ENCODE data around the gene HEBP2. TPM values are rescaled to one million over a fixed set of nuclear protein-coding genes. Genes with fewer than 3 reads are reported as not detected.

The HEBP2 gene
- total RNA-seq, 1 donor from 2014 or later: 53.0 TPM

DNA sequence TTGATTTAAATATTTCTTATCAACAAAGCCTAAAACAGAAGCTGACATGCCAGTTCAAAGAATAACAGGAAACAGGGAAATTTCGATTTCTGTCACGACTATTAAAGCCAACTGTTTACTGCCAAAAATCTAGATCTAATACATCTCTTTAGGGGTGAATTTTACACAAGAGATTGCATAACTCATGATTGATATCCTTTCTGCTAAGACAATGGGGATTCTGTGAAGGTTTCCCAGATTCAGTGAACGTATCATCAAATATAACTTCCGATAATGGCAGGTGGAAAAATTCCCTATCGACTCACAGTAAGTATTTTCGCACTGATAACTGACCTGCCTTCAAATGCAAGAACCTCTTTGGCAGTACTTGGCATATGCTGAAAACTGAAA is 52.4 kb downstream of the HEBP2 start:
- Mint-ChIP-seq H3K36me3 (ENCODE audit: unreplicated experiment) (no peaks in the 10 kb centered on the region), H3K27ac (ENCODE audit: unreplicated experiment) (no peak overlapping the region), H3K9me3 (ENCODE audit: unreplicated experiment) (peaks cover 1% of the 10 kb centered on the region), H3K4me1 (ENCODE audit: low read depth, unreplicated experiment) (peaks cover 2% of the 10 kb centered on the region), H3K4me3 (ENCODE audit: unreplicated experiment) (no peak overlapping the region), H3K27me3 (ENCODE audit: unreplicated experiment) (peaks cover 3% of the 10 kb centered on the region)
- TF ChIP-seq, protein P1, sequence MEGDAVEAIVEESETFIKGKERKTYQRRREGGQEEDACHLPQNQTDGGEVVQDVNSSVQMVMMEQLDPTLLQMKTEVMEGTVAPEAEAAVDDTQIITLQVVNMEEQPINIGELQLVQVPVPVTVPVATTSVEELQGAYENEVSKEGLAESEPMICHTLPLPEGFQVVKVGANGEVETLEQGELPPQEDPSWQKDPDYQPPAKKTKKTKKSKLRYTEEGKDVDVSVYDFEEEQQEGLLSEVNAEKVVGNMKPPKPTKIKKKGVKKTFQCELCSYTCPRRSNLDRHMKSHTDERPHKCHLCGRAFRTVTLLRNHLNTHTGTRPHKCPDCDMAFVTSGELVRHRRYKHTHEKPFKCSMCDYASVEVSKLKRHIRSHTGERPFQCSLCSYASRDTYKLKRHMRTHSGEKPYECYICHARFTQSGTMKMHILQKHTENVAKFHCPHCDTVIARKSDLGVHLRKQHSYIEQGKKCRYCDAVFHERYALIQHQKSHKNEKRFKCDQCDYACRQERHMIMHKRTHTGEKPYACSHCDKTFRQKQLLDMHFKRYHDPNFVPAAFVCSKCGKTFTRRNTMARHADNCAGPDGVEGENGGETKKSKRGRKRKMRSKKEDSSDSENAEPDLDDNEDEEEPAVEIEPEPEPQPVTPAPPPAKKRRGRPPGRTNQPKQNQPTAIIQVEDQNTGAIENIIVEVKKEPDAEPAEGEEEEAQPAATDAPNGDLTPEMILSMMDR (IDR thresholded peaks at IDR 0.05; ENCODE audit: partially characterized antibody, unreplicated experiment): no peak
- DNase-seq: no peak

DNA sequence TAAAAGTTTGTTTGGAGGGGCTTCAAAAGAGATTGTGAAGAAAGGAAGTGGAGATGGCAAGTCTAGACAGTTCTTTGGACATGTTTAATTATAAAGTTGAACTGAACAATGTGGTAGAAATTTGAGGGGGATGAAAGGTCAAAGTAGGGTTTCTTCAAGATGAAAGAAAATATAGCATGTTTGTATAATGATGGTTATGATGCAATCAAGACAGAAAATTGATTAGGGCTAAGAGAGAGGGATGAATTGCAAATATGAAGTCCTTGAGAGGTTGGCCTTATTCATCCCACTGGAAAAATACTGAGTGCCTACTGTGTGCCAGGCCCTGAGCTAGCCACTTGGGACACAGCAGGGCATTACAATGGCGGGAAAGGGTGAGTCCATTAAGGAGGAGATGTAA is 57.6 kb downstream of the HEBP2 start:
- no peak overlapping the region for H3K27ac Mint-ChIP-seq (ENCODE audit: unreplicated experiment)
- H3K4me3 Mint-ChIP-seq (ENCODE audit: unreplicated experiment): no peak overlapping the region
- TF ChIP-seq, protein P1 (IDR thresholded peaks at IDR 0.05; ENCODE audit: partially characterized antibody, unreplicated experiment): no peak
- H3K36me3 Mint-ChIP-seq (ENCODE audit: unreplicated experiment): peaks cover 10% of the 10 kb centered on the region
- peaks cover 10% of the 10 kb centered on the region for H3K4me1 Mint-ChIP-seq (ENCODE audit: low read depth, unreplicated experiment)
- H3K9me3 Mint-ChIP-seq (ENCODE audit: unreplicated experiment): peaks cover 11% of the 10 kb centered on the region
- no peak for DNase-seq
- H3K27me3 Mint-ChIP-seq (ENCODE audit: unreplicated experiment): peaks cover 3% of the 10 kb centered on the region

DNA sequence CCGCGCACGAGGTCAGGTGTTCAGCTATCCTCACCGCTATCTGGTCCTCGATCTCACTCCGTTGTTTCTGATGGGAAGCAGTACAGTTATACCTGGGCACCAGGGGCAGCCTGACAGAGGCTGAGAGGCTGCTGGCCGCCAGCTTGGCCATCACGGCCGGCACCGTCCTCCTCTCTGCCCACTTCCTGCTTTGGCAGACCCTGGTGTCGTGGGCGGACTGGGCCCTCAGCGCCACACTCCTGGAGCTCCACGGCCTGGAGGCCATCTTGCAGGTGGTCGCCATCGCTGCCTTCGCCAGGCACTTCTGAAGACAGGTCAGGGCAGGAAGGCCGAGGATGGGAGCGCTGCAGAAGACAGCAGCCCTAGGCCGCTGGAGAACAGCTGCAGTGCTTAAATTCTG is 60.1 kb downstream of the HEBP2 start:
- Mint-ChIP-seq H3K36me3 (ENCODE audit: unreplicated experiment) (peaks cover 10% of the 10 kb centered on the region), H3K4me1 (ENCODE audit: low read depth, unreplicated experiment) (peaks cover 13% of the 10 kb centered on the region), H3K9me3 (ENCODE audit: unreplicated experiment) (peaks cover 10% of the 10 kb centered on the region), H3K4me3 (ENCODE audit: unreplicated experiment) (no peak overlapping the region), H3K27me3 (ENCODE audit: unreplicated experiment) (no peaks in the 10 kb centered on the region), H3K27ac (ENCODE audit: unreplicated experiment) (no peak overlapping the region)
- TF ChIP-seq, protein P1 (IDR thresholded peaks at IDR 0.05; ENCODE audit: partially characterized antibody, unreplicated experiment): no peak
- DNase-seq: no peak

DNA sequence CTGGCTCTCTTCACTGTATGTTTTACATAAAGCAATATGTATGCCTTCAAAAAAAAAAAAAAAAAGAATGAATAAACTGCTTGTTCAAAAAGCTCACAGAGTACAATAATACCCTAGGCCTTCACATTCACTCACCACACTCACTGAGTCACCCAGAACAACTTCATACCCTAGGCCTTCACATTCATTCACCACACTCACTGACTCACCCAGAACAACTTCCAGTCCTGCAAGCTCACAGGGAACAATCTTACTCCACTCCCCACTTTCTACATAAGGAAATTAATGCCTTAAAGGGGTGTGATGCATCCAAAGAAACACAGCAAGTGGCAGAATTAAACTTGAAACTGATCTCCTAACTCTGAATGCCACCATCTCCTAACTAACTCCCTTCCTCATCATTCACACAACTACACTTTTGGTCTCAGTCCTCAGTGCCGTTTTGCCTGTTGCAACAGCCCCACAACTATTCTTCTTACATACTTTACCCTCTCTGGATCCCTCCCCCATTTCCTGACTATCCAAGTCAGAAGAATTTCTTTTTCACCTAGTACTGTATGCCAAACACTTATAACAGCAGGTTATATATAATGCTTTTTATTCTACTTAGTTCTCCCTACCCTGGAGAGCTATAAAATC is 61.1 kb downstream of the HEBP2 start:
- no peak for DNase-seq
- Mint-ChIP-seq H3K4me1 (ENCODE audit: low read depth, unreplicated experiment) (peaks cover 13% of the 10 kb centered on the region), H3K36me3 (ENCODE audit: unreplicated experiment) (peaks cover 10% of the 10 kb centered on the region), H3K27ac (ENCODE audit: unreplicated experiment) (no peak overlapping the region), H3K4me3 (ENCODE audit: unreplicated experiment) (no peak overlapping the region), H3K27me3 (ENCODE audit: unreplicated experiment) (no peaks in the 10 kb centered on the region), H3K9me3 (ENCODE audit: unreplicated experiment) (peaks cover 10% of the 10 kb centered on the region)
- TF ChIP-seq, protein P1 (IDR thresholded peaks at IDR 0.05; ENCODE audit: partially characterized antibody, unreplicated experiment): no peak

DNA sequence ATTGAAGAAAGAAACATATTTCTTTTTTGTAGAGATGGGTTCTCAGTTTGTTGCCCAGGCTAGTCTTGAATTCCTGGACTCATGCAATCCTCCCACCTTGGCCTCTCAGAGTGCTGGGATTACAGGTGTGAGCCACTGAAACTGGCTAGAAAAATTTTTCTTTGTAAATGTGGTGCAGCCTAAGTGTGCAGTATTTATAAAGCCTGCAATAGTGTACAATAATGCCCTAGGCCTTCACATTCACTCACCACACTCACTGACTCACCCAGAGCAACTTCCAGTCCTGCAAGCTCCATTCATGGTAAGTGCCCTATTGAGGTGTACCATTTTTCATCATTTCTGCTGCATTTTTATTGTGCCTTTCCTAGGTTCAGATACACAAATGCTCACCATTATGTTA is 63.9 kb downstream of the HEBP2 start:
- H3K27me3 Mint-ChIP-seq (ENCODE audit: unreplicated experiment): no peaks in the 10 kb centered on the region

More for the DNA sequence above, 63.9 kb downstream of the HEBP2 start:
- Mint-ChIP-seq H3K36me3 (ENCODE audit: unreplicated experiment) (peaks cover 4% of the 10 kb centered on the region), H3K27ac (ENCODE audit: unreplicated experiment) (no peak overlapping the region), H3K9me3 (ENCODE audit: unreplicated experiment) (peaks cover 3% of the 10 kb centered on the region), H3K4me1 (ENCODE audit: low read depth, unreplicated experiment) (peaks cover 9% of the 10 kb centered on the region), H3K4me3 (ENCODE audit: unreplicated experiment) (no peak overlapping the region)
- TF ChIP-seq, protein P1 (IDR thresholded peaks at IDR 0.05; ENCODE audit: partially characterized antibody, unreplicated experiment): no peak
- DNase-seq: no peak
